Measurements from ENCODE around the gene TLE7. TPM values are rescaled to one million over a fixed set of nuclear protein-coding genes. Genes with fewer than 3 reads are reported as not detected.

Gene TLE7
- total RNA-seq, 1 donor from 2014 or later: not detected

- H3K36me3 Mint-ChIP-seq (ENCODE audit: low read depth, unreplicated experiment): peaks cover 77% of the 10 kb centered on the region
- H3K4me1 Mint-ChIP-seq (ENCODE audit: unreplicated experiment): no peaks in the 10 kb centered on the region
- H3K9me3 Mint-ChIP-seq (ENCODE audit: unreplicated experiment): peaks cover 18% of the 10 kb centered on the region
- DNase-seq (ENCODE audit: low spot score): no peak
- no peak overlapping the region for H3K27ac Mint-ChIP-seq (ENCODE audit: unreplicated experiment)
- peak overlapping the region; percentile 42 for H3K4me3 Mint-ChIP-seq (ENCODE audit: unreplicated experiment)
- no peak for TF ChIP-seq CTCF (IDR thresholded peaks at IDR 0.05; ENCODE audit: unreplicated experiment)
- H3K27me3 Mint-ChIP-seq (ENCODE audit: unreplicated experiment): peaks cover 2% of the 10 kb centered on the region
These were observed 11.2 kb upstream of the TLE7 start for GRCh38 chr16:71453036-71453435.

GRCh38 chr16:71449020-71449419, 7.2 kb upstream of the TLE7 start:
- Mint-ChIP-seq H3K9me3 (ENCODE audit: unreplicated experiment) (peaks cover 22% of the 10 kb centered on the region), H3K4me1 (ENCODE audit: unreplicated experiment) (no peaks in the 10 kb centered on the region), H3K27me3 (ENCODE audit: unreplicated experiment) (peaks cover 2% of the 10 kb centered on the region), H3K36me3 (ENCODE audit: low read depth, unreplicated experiment) (peaks cover 82% of the 10 kb centered on the region), H3K4me3 (ENCODE audit: unreplicated experiment) (peak overlapping the region; percentile 86), H3K27ac (ENCODE audit: unreplicated experiment) (no peak overlapping the region)
- DNase-seq (ENCODE audit: low spot score): no peak
- TF ChIP-seq CTCF (IDR thresholded peaks at IDR 0.05; ENCODE audit: unreplicated experiment): no peak

- H3K27ac Mint-ChIP-seq (ENCODE audit: unreplicated experiment): no peak overlapping the region
- TF ChIP-seq CTCF (IDR thresholded peaks at IDR 0.05; ENCODE audit: unreplicated experiment): no peak
- peak overlapping the region; percentile 86 for H3K4me3 Mint-ChIP-seq (ENCODE audit: unreplicated experiment)
- peaks cover 81% of the 10 kb centered on the region for H3K36me3 Mint-ChIP-seq (ENCODE audit: low read depth, unreplicated experiment)
- peaks cover 4% of the 10 kb centered on the region for H3K27me3 Mint-ChIP-seq (ENCODE audit: unreplicated experiment)
- H3K9me3 Mint-ChIP-seq (ENCODE audit: unreplicated experiment): peaks cover 26% of the 10 kb centered on the region
- H3K4me1 Mint-ChIP-seq (ENCODE audit: unreplicated experiment): no peaks in the 10 kb centered on the region
- no peak for DNase-seq (ENCODE audit: low spot score)
These were observed 6.5 kb upstream of the TLE7 start for GRCh38 chr16:71448274-71448866.

GRCh38 chr16:71443714-71444113, 1.9 kb upstream of the TLE7 start:
- Mint-ChIP-seq H3K27me3 (ENCODE audit: unreplicated experiment) (peaks cover 11% of the 10 kb centered on the region), H3K9me3 (ENCODE audit: unreplicated experiment) (peaks cover 15% of the 10 kb centered on the region), H3K27ac (ENCODE audit: unreplicated experiment) (peak overlapping the region; percentile 86), H3K36me3 (ENCODE audit: low read depth, unreplicated experiment) (peaks cover 36% of the 10 kb centered on the region), H3K4me3 (ENCODE audit: unreplicated experiment) (peak overlapping the region; percentile 16), H3K4me1 (ENCODE audit: unreplicated experiment) (no peaks in the 10 kb centered on the region)
- no peak for TF ChIP-seq CTCF (IDR thresholded peaks at IDR 0.05; ENCODE audit: unreplicated experiment)
- no peak for DNase-seq (ENCODE audit: low spot score)

GRCh38 chr16:71441348-71442050, 355 bp downstream of the TLE7 start:
- H3K27ac Mint-ChIP-seq (ENCODE audit: unreplicated experiment): no peak overlapping the region
- H3K36me3 Mint-ChIP-seq (ENCODE audit: low read depth, unreplicated experiment): peaks cover 19% of the 10 kb centered on the region
- H3K4me3 Mint-ChIP-seq (ENCODE audit: unreplicated experiment): no peak overlapping the region
- H3K9me3 Mint-ChIP-seq (ENCODE audit: unreplicated experiment): peaks cover 5% of the 10 kb centered on the region
- no peak for DNase-seq (ENCODE audit: low spot score)
- H3K27me3 Mint-ChIP-seq (ENCODE audit: unreplicated experiment): peaks cover 13% of the 10 kb centered on the region
- TF ChIP-seq CTCF (IDR thresholded peaks at IDR 0.05; ENCODE audit: unreplicated experiment): peak; percentile 39
- no peaks in the 10 kb centered on the region for H3K4me1 Mint-ChIP-seq (ENCODE audit: unreplicated experiment)
